Ishikawa (cell line): Measurements from ENCODE around the gene DDTL.
A peak's percentile ranks its signal among the peaks of the same experiment; 100 is the strongest.
"Not testable (repeated sequence)": the region's sequence is repeated elsewhere in the genome, so short reads cannot be mapped to it uniquely, and the experiment has no call there.

ENCODE experiments used
- CEBPB ChIP-seq: IDR thresholded peaks from 2 replicates; pipeline ENCODE4 v1.6.1; 2012
- CREB1 ChIP-seq: IDR thresholded peaks from 2 replicates; pipeline ENCODE4 v1.6.1; 2012; ENCODE audit warnings: low read depth
- EGR1 ChIP-seq: IDR thresholded peaks from 2 replicates; pipeline ENCODE4 v1.6.1; 2012
- EP300 ChIP-seq: IDR thresholded peaks from 2 replicates; pipeline ENCODE4 v1.6.1; 2012; ENCODE audit warnings: borderline replicate concordance
- FOXM1 ChIP-seq: IDR thresholded peaks from 2 replicates; pipeline ENCODE4 v1.6.1; 2012; ENCODE audit warnings: low read depth, borderline replicate concordance
- NFIC ChIP-seq: IDR thresholded peaks from 2 replicates; pipeline ENCODE4 v1.6.1; 2012
- RAD21 ChIP-seq: IDR thresholded peaks from 2 replicates; pipeline ENCODE4 v1.6.1; 2012; ENCODE audit warnings: low read depth
- TAF1 ChIP-seq: IDR thresholded peaks from 2 replicates; pipeline ENCODE4 v1.6.1; 2012; ENCODE audit warnings: low read depth, mild to moderate bottlenecking
- TCF12 ChIP-seq: IDR thresholded peaks from 2 replicates; pipeline ENCODE4 v1.6.1; 2012; ENCODE audit warnings: low read depth
- TEAD4 ChIP-seq: IDR thresholded peaks from 2 replicates; pipeline ENCODE4 v1.6.1; 2012
- YY1 ChIP-seq: IDR thresholded peaks from 2 replicates; pipeline ENCODE4 v1.6.1; 2012; ENCODE audit warnings: low read depth
- ZBTB7A ChIP-seq: IDR thresholded peaks from 2 replicates; pipeline ENCODE4 v1.6.1; 2012; ENCODE audit warnings: low read depth
- TF ChIP-seq, protein P1 (sequence below): IDR thresholded peaks from 2 replicates; pipeline ENCODE4 v1.6.1; 2012
- TF ChIP-seq, protein P2 (sequence below): IDR thresholded peaks from 2 replicates; pipeline ENCODE4 v1.6.1; 2012
- TF ChIP-seq, protein P3 (sequence below): IDR thresholded peaks from 2 replicates; pipeline ENCODE4 v1.6.1; 2012; ENCODE audit warnings: low read depth, mild to moderate bottlenecking

DDTL gene

DNA sequence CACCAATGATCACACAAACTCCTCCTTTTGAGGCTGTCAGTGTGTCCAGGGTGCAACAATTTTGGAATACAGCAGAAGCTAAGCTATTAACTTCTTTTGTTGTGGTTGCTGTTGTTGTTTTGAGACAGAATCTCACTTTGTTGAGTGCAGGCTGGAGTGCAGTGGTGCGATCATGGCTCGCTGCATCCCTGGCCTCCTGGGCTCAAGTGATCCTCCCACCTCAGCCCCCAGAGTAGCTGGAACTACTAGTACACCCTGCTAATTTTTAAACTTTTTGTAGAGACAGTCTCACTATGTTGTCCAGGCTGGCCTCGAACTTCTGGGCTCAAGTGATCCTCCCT lies 27.7 kb upstream of the DDTL start:
- TF ChIP-seq, protein P1, sequence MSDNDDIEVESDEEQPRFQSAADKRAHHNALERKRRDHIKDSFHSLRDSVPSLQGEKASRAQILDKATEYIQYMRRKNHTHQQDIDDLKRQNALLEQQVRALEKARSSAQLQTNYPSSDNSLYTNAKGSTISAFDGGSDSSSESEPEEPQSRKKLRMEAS, result no peak

DNA sequence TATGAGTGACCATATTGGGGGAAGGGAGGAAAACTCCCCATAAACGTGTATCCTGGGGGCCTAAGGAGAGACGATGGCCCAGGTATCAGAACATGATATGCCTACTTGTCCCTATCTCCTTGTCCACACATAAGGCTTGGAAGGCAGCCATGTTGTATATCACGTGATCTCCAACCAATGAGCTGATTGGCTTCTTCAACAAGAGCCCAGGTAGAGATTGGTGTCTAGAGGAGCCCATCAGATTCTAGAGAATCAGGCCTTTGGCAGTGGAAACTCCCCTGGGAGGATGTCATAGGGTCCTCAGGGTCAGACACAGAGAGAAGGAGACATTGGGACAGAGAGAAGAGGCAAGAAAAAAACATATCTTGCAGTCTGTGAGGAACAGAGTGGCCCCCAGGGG lies 19.3 kb upstream of the DDTL start:
- TF ChIP-seq, protein P2, sequence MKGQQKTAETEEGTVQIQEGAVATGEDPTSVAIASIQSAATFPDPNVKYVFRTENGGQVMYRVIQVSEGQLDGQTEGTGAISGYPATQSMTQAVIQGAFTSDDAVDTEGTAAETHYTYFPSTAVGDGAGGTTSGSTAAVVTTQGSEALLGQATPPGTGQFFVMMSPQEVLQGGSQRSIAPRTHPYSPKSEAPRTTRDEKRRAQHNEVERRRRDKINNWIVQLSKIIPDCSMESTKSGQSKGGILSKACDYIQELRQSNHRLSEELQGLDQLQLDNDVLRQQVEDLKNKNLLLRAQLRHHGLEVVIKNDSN, result 0 out of 2 replicates have a peak, but pooled peaks have one; percentile 9

DNA sequence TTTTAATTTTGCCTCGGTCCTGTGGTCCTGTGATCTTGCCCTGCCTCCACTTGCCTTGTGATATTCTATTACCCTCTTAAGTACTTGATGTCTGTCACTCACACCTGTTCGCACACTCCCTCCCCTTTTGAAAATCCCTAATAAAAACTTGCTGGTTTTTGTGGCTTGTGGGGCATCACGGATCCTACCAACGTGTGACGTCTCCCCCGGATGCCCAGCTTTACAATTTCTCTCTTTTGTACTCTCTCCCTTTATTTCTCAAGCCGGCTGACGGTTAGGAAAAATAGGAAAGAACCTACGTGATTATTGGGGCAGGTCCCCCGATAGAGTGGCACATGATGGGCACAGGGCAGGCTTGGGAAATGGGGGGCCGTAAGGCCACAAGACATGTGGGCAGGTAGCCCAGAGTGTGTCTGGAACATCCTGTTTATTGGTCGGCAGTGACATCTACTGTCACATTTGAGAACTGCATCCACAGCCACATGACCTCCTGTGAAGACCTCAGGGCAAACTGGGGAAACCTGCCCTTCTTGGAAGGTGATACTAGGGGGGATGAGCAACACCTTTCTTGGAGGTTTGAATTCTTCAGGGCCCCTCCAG lies 10.3 kb upstream of the DDTL start:
- peak; percentile 95 for TF ChIP-seq RAD21
- TF ChIP-seq, protein P2, result peak; percentile 72

DNA sequence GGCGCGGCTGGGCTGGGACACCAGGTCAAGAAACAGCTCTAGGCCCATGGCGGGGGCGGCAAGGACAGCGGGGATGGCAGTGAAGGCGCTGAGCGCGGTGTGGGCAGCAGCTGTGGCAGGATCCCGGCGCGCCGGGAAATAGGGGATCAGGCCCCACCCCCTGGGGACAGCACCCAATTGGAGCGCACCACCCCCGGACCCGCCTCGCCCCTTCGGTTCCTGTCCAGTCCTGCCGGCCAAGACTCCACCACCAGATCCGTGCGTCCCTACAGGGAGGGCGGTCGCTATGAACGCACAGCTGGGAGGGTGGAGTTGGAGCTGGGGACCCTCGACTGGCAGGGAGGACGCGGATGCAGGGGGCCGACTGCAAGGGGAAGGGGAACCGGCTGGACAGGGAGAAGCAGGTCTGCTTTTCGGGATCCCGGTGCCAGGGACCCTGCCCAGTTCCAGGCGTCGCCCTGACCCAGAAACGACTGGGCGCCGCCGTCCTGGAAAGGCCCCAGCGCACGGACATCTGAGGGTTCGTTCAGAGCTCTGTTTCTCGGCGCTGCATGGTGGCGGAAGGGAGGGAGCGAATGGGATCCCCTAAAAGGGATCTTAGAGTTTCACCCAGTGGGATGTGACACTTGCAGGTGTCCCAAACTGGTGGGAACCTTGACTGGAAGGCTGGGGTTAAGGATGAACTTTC lies 5.5 kb upstream of the DDTL start, which contains the start of gene GSTT2B:
Gene GSTT2B, minus strand, starts transcription at position 112 of the 688 bp plus-strand sequence. Its CDS starts 64 bp downstream, at position 48.
- TF ChIP-seq FOXM1, TEAD4: not testable (repeated sequence)
- TF ChIP-seq, protein P1, result not testable (repeated sequence)

DNA sequence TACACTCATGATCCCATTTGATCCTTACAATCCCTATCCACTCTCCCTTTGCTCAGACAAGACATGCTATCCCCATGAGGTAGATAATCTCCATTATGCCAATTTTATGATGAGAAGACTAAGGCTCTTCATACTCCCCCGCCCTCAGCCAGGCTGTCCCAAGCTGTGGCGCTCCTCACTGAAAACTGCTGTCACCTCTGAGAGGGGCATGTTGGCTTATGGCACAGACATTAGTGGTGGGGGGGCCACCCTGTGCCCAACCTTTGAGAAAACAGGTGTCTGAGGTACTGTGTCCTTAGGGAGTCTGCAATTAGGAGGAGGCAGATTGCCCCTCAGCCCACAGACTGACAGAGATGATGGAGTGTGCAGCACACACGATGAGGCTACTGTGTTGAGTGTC lies 2.4 kb downstream of the DDTL start:
- TF ChIP-seq, protein P3, sequence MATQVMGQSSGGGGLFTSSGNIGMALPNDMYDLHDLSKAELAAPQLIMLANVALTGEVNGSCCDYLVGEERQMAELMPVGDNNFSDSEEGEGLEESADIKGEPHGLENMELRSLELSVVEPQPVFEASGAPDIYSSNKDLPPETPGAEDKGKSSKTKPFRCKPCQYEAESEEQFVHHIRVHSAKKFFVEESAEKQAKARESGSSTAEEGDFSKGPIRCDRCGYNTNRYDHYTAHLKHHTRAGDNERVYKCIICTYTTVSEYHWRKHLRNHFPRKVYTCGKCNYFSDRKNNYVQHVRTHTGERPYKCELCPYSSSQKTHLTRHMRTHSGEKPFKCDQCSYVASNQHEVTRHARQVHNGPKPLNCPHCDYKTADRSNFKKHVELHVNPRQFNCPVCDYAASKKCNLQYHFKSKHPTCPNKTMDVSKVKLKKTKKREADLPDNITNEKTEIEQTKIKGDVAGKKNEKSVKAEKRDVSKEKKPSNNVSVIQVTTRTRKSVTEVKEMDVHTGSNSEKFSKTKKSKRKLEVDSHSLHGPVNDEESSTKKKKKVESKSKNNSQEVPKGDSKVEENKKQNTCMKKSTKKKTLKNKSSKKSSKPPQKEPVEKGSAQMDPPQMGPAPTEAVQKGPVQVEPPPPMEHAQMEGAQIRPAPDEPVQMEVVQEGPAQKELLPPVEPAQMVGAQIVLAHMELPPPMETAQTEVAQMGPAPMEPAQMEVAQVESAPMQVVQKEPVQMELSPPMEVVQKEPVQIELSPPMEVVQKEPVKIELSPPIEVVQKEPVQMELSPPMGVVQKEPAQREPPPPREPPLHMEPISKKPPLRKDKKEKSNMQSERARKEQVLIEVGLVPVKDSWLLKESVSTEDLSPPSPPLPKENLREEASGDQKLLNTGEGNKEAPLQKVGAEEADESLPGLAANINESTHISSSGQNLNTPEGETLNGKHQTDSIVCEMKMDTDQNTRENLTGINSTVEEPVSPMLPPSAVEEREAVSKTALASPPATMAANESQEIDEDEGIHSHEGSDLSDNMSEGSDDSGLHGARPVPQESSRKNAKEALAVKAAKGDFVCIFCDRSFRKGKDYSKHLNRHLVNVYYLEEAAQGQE, result no peak
- TF ChIP-seq ZBTB7A (no peak), TAF1 (no peak), RAD21 (no peak), EP300 (no peak), CREB1 (no peak), TCF12 (no peak), NFIC (no peak), YY1 (no peak), TEAD4 (no peak), CEBPB (no peak), EGR1 (no peak), FOXM1 (no peak)
- TF ChIP-seq, protein P2, result no peak

DNA sequence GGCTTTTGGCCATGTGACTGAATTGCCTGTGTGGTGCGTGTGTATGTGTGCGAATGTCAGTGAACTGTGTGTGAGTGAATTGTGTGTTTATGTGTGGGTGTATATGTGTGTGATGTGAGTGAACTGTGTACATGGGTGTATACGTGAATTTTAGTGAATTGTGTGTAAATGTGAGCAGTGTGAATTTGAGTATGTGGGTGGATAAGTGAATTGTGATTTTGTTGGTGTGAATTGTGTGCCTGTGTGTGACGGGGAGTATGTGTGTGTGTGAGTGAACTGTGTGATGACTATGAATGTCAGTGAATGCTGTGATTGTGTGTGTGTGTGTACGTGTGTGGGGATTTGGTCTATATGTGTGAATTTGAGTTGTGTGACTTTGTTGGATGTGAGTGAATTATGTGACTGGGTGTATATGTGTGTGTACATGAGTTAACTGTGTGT lies 3.5 kb downstream of the DDTL start:
- TF ChIP-seq TAF1, result no peak
- TF ChIP-seq, protein P2, result no peak
- TF ChIP-seq, protein P1, result no peak
- no peak for TF ChIP-seq EGR1
- TF ChIP-seq EP300, result no peak
- no peak for TF ChIP-seq ZBTB7A
- no peak for TF ChIP-seq NFIC
- TF ChIP-seq TEAD4, result no peak
- TF ChIP-seq CREB1, result no peak
- TF ChIP-seq, protein P3, result no peak
- no peak for TF ChIP-seq RAD21
